ENCODE data around the gene ADAMTS12.

DNA sequence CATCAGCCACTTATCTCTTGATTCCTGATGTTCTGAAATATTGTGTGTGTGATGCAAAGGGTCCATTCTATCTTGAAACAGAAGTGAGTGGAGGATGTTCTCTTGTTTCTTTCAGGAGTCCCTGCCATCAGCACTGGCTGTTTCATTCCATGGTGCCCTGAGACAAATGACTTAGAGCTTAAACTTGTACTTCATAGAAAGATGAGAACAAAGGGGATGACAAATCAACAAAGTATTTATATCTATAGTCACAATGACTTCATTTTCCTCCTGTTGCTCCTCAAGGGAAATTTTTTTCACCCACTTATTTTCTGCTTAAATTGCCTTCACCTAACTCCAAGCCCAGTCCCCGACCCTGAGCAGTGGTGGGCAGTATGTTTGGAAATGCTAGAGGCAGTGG is 279.4 kb downstream of the ADAMTS12 start:
- TF ChIP-seq, protein P1, sequence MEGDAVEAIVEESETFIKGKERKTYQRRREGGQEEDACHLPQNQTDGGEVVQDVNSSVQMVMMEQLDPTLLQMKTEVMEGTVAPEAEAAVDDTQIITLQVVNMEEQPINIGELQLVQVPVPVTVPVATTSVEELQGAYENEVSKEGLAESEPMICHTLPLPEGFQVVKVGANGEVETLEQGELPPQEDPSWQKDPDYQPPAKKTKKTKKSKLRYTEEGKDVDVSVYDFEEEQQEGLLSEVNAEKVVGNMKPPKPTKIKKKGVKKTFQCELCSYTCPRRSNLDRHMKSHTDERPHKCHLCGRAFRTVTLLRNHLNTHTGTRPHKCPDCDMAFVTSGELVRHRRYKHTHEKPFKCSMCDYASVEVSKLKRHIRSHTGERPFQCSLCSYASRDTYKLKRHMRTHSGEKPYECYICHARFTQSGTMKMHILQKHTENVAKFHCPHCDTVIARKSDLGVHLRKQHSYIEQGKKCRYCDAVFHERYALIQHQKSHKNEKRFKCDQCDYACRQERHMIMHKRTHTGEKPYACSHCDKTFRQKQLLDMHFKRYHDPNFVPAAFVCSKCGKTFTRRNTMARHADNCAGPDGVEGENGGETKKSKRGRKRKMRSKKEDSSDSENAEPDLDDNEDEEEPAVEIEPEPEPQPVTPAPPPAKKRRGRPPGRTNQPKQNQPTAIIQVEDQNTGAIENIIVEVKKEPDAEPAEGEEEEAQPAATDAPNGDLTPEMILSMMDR (IDR thresholded peaks at IDR 0.05): no peak
- no peak for TF ChIP-seq POLR2A (IDR thresholded peaks at IDR 0.05)

All from lower leg skin (tissue), 3 donors.